Naive thymus-derived CD4-positive, alpha-beta T cell (primary cell): ENCODE measurements around the gene LYVE1. TPM values are rescaled to one million over a fixed set of nuclear protein-coding genes. Genes with fewer than 3 reads are reported as not detected.

Experiments used
- ATAC-seq: fragments of 150-1000 bp; cut with Tn5 transposase; 2 replicates; pipeline ENCODE4 v1.10.0; 2021; ENCODE audit warnings: mild to moderate bottlenecking, moderate library complexity
- CTCF ChIA-PET: fragments of 350-600 bp; sonication (Branson Sonifier 250); formaldehyde crosslinking; loops from one replicate; lab custom pipeline; 2021; ENCODE audit warnings: antibody characterized with exemption; lab: Charles Lee
- POLR2A ChIA-PET: fragments of 350-600 bp; sonication (Branson Sonifier 250); formaldehyde crosslinking; loops from one replicate; lab custom pipeline; 2021; ENCODE audit warnings: antibody characterized with exemption, inconsistent platforms; lab: Charles Lee
- DNase-seq, 9 donors: peaks; one replicate each; pipeline versions ENCODE4 v3.0.0 to v3.0.0-alpha.2; 2020 to 2022; ENCODE audit warnings: mixed read lengths in 1 of 9
- H3K27ac ChIP-seq: one replicate; pipeline ENCODE4 v1.7.0; 2013; ENCODE audit warnings: mild to moderate bottlenecking, low read depth, low read length, moderate library complexity
- H3K27me3 ChIP-seq, 2 donors: one replicate each; pipeline ENCODE4 v1.7.0; 2013; ENCODE audit warnings: low read length in 2 of 2, mild to moderate bottlenecking in 2 of 2, moderate library complexity in 2 of 2; ENCODE audit not compliant: control insufficient read depth in 2 of 2, insufficient read depth in 2 of 2
- H3K36me3 ChIP-seq, 3 experiments: 1 replicate in 2 of 3; 2 replicates in 1 of 3; pipeline ENCODE4 v1.7.0; 2013; ENCODE audit warnings: low read length in 3 of 3, mild to moderate bottlenecking in 3 of 3, moderate library complexity in 1 of 3; ENCODE audit not compliant: insufficient read depth in 3 of 3, control insufficient read depth in 2 of 3
- H3K4me1 ChIP-seq, 2 donors: one replicate each; pipeline ENCODE4 v1.7.0; 2013; ENCODE audit warnings: low read length in 2 of 2, mild to moderate bottlenecking in 2 of 2, moderate library complexity in 1 of 2; ENCODE audit not compliant: control insufficient read depth in 2 of 2, insufficient read depth in 2 of 2
- H3K4me3 ChIP-seq: 2 replicates; pipeline ENCODE4 v1.7.0; 2013; ENCODE audit warnings: mild to moderate bottlenecking, low read length
- H3K9me3 ChIP-seq, 3 experiments: 1 replicate in 2 of 3; 2 replicates in 1 of 3; pipeline ENCODE4 v1.7.0; 2013; ENCODE audit warnings: low read length in 3 of 3; ENCODE audit not compliant: control insufficient read depth in 2 of 3
- H3K27ac Mint-ChIP-seq, 9 donors: one replicate each; pipeline ENCODE4 v1.8.0; 2020 to 2022; ENCODE audit warnings: mixed read lengths in 9 of 9, mild to moderate bottlenecking in 8 of 9, moderate library complexity in 5 of 9, inconsistent platforms in 2 of 9
- H3K27me3 Mint-ChIP-seq, 5 donors: one replicate each; pipeline ENCODE4 v1.8.0; 2021 to 2022; ENCODE audit warnings: mixed read lengths in 5 of 5, mild to moderate bottlenecking in 1 of 5
- H3K36me3 Mint-ChIP-seq, 5 donors: one replicate each; pipeline ENCODE4 v1.8.0; 2020 to 2022; ENCODE audit warnings: mixed read lengths in 5 of 5, mild to moderate bottlenecking in 3 of 5, inconsistent platforms in 1 of 5
- H3K4me1 Mint-ChIP-seq, 7 donors: one replicate each; pipeline ENCODE4 v1.8.0; 2020 to 2022; ENCODE audit warnings: mixed read lengths in 7 of 7, mild to moderate bottlenecking in 3 of 7, inconsistent platforms in 1 of 7
- H3K4me3 Mint-ChIP-seq, 10 donors: one replicate each; pipeline ENCODE4 v1.8.0; 2020 to 2022; ENCODE audit warnings: mild to moderate bottlenecking in 10 of 10, mixed read lengths in 10 of 10, moderate library complexity in 6 of 10, inconsistent platforms in 2 of 10
- H3K9me3 Mint-ChIP-seq, 11 donors: one replicate each; pipeline ENCODE4 v1.8.0; 2020 to 2022; ENCODE audit warnings: mixed read lengths in 11 of 11, mild to moderate bottlenecking in 4 of 11, inconsistent platforms in 1 of 11, moderate library complexity in 1 of 11
- intact Hi-C, 2 donors: fragments of 100-400 bp; cut with micrococcal nuclease; formaldehyde crosslinking; loops; one replicate each; pipeline ENCODE4 v1.15.1; 2023
- polyA plus RNA-seq, 2 donors: library from polyadenylated mRNA; unstranded; fragments of 300-500 nt; fragmentation: Illumina TruSeq; gene quantifications; one replicate each; pipeline ENCODE4 v1.2.3, GENCODE V29; 2021
- total RNA-seq, 6 experiments: library from RNA in 5 of 6; stranded (reverse) in 5 of 6; gene quantifications; 1 replicate in 5 of 6; 2 replicates in 1 of 6; pipeline ENCODE4 v1.2.3 and lab custom pipeline; 2021 to 2026

The LYVE1 gene
- total and polyA plus RNA-seq, 7 experiments from 2014 or later: not detected

DNA sequence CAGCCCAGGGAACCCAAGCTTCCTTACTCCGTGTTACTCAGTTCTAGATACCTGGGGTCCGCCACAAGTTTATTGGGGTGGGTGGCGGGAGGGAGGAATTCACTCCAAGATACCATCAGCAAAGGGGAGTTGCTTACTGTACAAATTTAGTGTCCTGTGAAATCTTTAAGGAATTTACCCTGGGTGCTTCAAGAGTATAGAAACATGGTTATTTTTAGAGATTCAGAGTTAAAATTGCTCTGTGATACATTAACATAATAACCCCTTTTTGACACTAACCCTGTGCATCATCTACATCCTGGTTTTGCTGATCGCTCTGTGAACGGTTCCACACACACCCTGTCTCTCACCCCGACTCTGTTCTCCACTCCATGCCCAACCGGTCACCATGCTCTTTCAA lies 18.9 kb upstream of the LYVE1 start:
- Mint-ChIP-seq H3K27ac (no peak overlapping the region), H3K36me3 (no peaks in the 10 kb centered on the region), H3K4me1 (peaks cover 0 to 19% (median 0%) of the 10 kb centered on the region in 7 donors), H3K27me3 (peaks cover 0 to 20% (median 1%) of the 10 kb centered on the region in 5 donors), H3K4me3 (no peak overlapping the region), H3K9me3 (no peaks in the 10 kb centered on the region)
- H3K9me3 ChIP-seq: no peaks in the 10 kb centered on the region
- no peaks in the 10 kb centered on the region for H3K4me1 ChIP-seq
- intact Hi-C loops: no loop called here
- ChIA-PET POLR2A (no interaction called here), CTCF (interaction anchor here (0.6 kb wide), 1 partner anchor 84 kb away, joined by 3 read pairs; no protein-coding TSS in a partner anchor)
- no peaks in the 10 kb centered on the region for H3K36me3 ChIP-seq
- no peak overlapping the region for H3K27ac ChIP-seq
- H3K27me3 ChIP-seq: no peaks in the 10 kb centered on the region
- no peak for DNase-seq
- ATAC-seq: no peak
- H3K4me3 ChIP-seq: no peak overlapping the region

DNA sequence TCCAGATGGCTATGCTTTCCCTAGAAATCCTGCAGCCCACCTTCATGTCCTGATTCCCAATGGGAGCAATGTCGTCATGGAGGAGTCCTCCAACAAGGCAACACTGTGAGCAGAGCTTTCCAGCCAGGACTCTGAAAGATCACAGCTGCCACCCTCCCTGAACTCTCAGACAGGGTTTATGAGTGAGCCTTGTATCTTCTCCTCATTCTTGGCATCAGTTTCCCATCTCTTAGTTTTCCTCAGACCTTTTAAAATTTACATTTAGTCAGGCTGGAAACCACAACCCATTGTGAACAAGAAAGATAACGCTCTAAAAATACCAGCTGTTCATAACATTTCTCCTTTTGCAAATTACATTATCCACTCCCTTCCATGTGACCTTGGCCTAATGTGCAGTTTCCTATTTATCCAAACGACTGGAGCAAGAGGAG lies 15.6 kb upstream of the LYVE1 start:
- no peak overlapping the region for H3K27ac Mint-ChIP-seq
- ChIA-PET POLR2A (no interaction called here), CTCF (no interaction called here)
- H3K36me3 Mint-ChIP-seq: no peaks in the 10 kb centered on the region
- H3K4me3 ChIP-seq: no peak overlapping the region
- H3K4me1 Mint-ChIP-seq: peaks cover 0 to 17% (median 0%) of the 10 kb centered on the region in 7 donors
- no peak for ATAC-seq
- no peak overlapping the region for H3K27ac ChIP-seq
- intact Hi-C loops: no loop called here
- no peak for DNase-seq
- H3K27me3 Mint-ChIP-seq: peaks cover 0 to 24% (median 14%) of the 10 kb centered on the region in 5 donors
- H3K4me3 Mint-ChIP-seq: no peak overlapping the region
- no peaks in the 10 kb centered on the region for H3K27me3 ChIP-seq
- no peaks in the 10 kb centered on the region for H3K4me1 ChIP-seq
- H3K9me3 Mint-ChIP-seq: no peaks in the 10 kb centered on the region
- H3K36me3 ChIP-seq: no peaks in the 10 kb centered on the region
- H3K9me3 ChIP-seq: no peaks in the 10 kb centered on the region

DNA sequence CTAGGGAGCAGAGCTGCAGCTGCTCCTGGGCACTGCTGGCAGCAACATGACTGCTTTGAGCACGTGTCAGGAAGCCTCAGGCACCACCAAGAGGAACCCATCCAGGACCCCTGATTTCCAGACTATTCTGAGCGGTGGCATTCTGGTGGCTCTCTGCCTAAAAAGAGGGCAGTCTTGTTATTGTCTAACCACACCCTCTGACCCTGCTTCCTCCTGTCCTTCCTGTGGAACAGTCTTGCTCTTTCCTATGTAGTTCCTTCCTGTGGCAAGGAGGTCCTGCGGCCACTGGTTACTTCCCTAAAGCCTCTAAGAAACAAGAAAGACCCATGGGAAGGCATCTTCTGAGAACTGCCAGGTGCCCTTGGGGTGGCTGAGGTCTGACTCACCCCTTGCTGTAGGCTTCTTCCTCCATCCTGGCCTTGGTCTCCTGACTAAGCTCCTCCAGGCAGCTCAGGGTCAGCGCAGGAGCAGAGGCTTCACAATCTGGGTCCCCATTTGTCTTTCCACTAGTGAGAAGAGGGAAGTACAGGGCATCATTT lies 13.1 kb upstream of the LYVE1 start:
- Histone ChIP-seq H3K36me3 (no peaks in the 10 kb centered on the region), H3K4me1 (no peaks in the 10 kb centered on the region), H3K27me3 (no peaks in the 10 kb centered on the region), H3K4me3 (no peak overlapping the region), H3K9me3 (no peaks in the 10 kb centered on the region), H3K27ac (no peak overlapping the region)
- peaks cover 0 to 1% (median 0%) of the 10 kb centered on the region in 11 donors for H3K9me3 Mint-ChIP-seq
- POLR2A ChIA-PET: no interaction called here
- H3K4me3 Mint-ChIP-seq: no peak overlapping the region
- H3K27ac Mint-ChIP-seq: no peak overlapping the region
- intact Hi-C loops: no loop called here
- H3K36me3 Mint-ChIP-seq: no peaks in the 10 kb centered on the region
- no peak for DNase-seq
- CTCF ChIA-PET: no interaction called here
- peaks cover 0 to 10% (median 0%) of the 10 kb centered on the region in 7 donors for H3K4me1 Mint-ChIP-seq
- peak; percentile 91 for ATAC-seq
- peaks cover 0 to 42% (median 19%) of the 10 kb centered on the region in 5 donors for H3K27me3 Mint-ChIP-seq

DNA sequence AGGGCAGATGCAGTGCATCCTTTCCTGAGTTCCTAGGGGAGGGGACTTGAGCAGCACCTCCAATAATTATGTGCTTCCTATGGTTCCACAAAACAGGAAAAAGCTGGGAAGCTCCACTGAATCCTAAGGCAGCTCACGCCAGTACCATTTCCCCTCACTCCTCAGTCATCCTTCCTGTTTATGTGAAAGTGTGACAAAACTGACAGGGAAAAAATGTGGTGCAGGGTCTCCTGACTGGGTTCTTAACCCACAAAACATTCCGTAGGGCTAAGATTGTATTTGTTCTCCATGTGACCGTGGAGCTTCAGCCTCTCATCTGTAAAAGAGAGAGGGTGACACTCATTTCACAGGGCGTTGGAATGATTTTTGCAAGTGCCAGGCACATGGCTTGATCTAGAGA lies 12.2 kb upstream of the LYVE1 start:
- no peaks in the 10 kb centered on the region for H3K4me1 ChIP-seq
- no peaks in the 10 kb centered on the region for H3K36me3 ChIP-seq
- no peaks in the 10 kb centered on the region for H3K27me3 ChIP-seq
- no peak overlapping the region for H3K27ac ChIP-seq
- intact Hi-C loops: no loop called here
- Mint-ChIP-seq H3K4me1 (peaks cover 0 to 10% (median 0%) of the 10 kb centered on the region in 7 donors), H3K27ac (no peak overlapping the region), H3K36me3 (no peaks in the 10 kb centered on the region), H3K9me3 (peaks cover 0 to 1% (median 0%) of the 10 kb centered on the region in 11 donors), H3K4me3 (no peak overlapping the region), H3K27me3 (peaks cover 0 to 40% (median 19%) of the 10 kb centered on the region in 5 donors)
- ChIA-PET POLR2A (no interaction called here), CTCF (no interaction called here)
- H3K4me3 ChIP-seq: no peak overlapping the region
- DNase-seq: no peak
- no peak for ATAC-seq
- no peaks in the 10 kb centered on the region for H3K9me3 ChIP-seq

DNA sequence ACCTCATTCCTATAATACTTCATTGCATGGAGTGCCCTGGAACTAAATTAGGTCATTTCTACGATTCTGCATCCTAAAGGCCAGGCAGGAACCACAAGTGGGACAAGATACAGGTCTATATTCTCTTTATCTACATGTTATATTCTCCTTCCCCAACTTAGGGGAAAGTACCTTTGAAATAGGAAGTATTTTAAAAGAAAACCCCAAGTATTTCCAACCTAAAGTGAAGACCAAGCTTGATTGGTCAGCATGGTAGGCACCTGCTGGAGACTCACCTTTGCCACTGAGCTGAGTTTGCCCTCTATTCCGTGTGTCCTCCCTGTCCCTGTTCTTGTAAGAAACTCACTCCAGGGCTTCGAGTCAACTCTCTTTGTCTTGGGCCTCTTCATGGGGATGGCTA lies 11.2 kb upstream of the LYVE1 start:
- Mint-ChIP-seq H3K27me3 (peaks cover 0 to 37% (median 19%) of the 10 kb centered on the region in 5 donors), H3K27ac (no peak overlapping the region), H3K4me3 (no peak overlapping the region), H3K4me1 (peaks cover 0 to 10% (median 0%) of the 10 kb centered on the region in 7 donors), H3K36me3 (no peaks in the 10 kb centered on the region), H3K9me3 (peaks cover 0 to 1% (median 0%) of the 10 kb centered on the region in 11 donors)
- ChIA-PET POLR2A (interaction anchor here (1.2 kb wide), 1 partner anchor 170 kb away, joined by 4 read pairs; no protein-coding TSS in a partner anchor), CTCF (no interaction called here)
- H3K36me3 ChIP-seq: no peaks in the 10 kb centered on the region
- intact Hi-C loops: no loop called here
- no peak overlapping the region for H3K27ac ChIP-seq
- no peak overlapping the region for H3K4me3 ChIP-seq
- ATAC-seq (no peak), DNase-seq (no peak)
- no peaks in the 10 kb centered on the region for H3K27me3 ChIP-seq
- no peaks in the 10 kb centered on the region for H3K4me1 ChIP-seq
- no peaks in the 10 kb centered on the region for H3K9me3 ChIP-seq

DNA sequence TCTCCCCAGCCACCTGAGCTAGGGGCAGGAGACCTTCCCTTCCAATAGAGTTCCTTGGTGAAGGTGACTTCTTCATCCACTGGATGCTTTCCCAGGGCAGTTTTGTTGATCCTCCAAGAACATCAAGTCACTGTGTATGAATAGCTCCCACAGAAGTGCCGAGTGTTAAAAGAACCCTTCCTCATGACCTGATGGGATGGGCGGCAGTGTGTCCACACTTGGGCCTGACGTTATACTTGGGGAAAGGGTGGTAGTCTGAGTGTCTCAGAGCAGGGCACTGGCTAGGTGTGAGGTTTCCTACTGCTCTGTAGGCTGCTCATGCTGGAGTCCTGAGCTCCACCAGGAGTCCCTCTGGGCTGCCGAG lies 7.6 kb upstream of the LYVE1 start:
- no peaks in the 10 kb centered on the region for H3K9me3 ChIP-seq
- Mint-ChIP-seq H3K4me1 (peaks cover 0 to 2% (median 0%) of the 10 kb centered on the region in 7 donors), H3K36me3 (no peaks in the 10 kb centered on the region), H3K4me3 (no peak overlapping the region), H3K27ac (no peak overlapping the region), H3K27me3 (peaks cover 8 to 38% (median 14%) of the 10 kb centered on the region in 5 donors), H3K9me3 (peaks cover 0 to 1% (median 0%) of the 10 kb centered on the region in 11 donors)
- H3K36me3 ChIP-seq: no peaks in the 10 kb centered on the region
- H3K4me1 ChIP-seq: no peaks in the 10 kb centered on the region
- intact Hi-C loops: no loop called here
- ATAC-seq (no peak), DNase-seq (no peak)
- no peak overlapping the region for H3K4me3 ChIP-seq
- ChIA-PET POLR2A (no interaction called here), CTCF (no interaction called here)
- no peaks in the 10 kb centered on the region for H3K27me3 ChIP-seq
- H3K27ac ChIP-seq: no peak overlapping the region
